ENCODE results near the gene MYO7B.

DNA sequence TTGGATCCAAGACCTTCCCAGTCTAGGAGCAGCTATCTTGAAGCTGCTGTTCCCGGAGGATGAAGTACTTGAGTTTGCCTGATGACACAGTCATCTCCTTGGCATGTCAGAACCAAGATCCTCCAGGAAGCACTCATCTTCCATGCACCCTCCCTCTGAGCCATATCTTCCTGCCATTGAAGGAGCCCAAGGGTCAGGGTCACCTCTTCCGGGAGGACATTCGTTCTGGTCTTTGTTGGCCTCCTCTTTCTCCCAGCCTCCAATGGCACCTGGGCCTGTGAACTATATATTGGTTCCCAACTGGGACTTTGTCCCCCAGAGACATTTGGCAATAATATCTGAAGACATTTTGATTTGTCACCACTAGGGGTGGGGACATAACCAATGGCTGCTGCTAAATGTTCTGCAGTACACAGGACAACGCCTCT lies 4.2 kb upstream of the MYO7B start:
- TF ChIP-seq, protein P1, sequence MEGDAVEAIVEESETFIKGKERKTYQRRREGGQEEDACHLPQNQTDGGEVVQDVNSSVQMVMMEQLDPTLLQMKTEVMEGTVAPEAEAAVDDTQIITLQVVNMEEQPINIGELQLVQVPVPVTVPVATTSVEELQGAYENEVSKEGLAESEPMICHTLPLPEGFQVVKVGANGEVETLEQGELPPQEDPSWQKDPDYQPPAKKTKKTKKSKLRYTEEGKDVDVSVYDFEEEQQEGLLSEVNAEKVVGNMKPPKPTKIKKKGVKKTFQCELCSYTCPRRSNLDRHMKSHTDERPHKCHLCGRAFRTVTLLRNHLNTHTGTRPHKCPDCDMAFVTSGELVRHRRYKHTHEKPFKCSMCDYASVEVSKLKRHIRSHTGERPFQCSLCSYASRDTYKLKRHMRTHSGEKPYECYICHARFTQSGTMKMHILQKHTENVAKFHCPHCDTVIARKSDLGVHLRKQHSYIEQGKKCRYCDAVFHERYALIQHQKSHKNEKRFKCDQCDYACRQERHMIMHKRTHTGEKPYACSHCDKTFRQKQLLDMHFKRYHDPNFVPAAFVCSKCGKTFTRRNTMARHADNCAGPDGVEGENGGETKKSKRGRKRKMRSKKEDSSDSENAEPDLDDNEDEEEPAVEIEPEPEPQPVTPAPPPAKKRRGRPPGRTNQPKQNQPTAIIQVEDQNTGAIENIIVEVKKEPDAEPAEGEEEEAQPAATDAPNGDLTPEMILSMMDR (IDR thresholded peaks at IDR 0.05; ENCODE audit: low read depth, low read length), result no peak
- TF ChIP-seq EZH2phosphoT487 (IDR thresholded peaks at IDR 0.05; ENCODE audit: low read depth), result no peak

Measured in OCI-LY3 (cell line).